Mucosa of rectum (tissue), 2 donors: ENCODE results near the gene RBMY1D.
"Not testable (repeated sequence)": the region's sequence is repeated elsewhere in the genome, so short reads cannot be mapped to it uniquely, and the experiment has no call there.

Experiments used
- H3K27ac ChIP-seq, 2 donors: one replicate each; pipeline ENCODE4 v1.7.0; 2013; ENCODE audit warnings: inconsistent platforms in 2 of 2, low read depth in 2 of 2, low read length in 2 of 2
- H3K27me3 ChIP-seq, 2 donors: one replicate each; pipeline ENCODE4 v1.7.0; 2013; ENCODE audit warnings: low read length in 2 of 2; ENCODE audit not compliant: control insufficient read depth in 2 of 2, insufficient read depth in 2 of 2
- H3K36me3 ChIP-seq, 2 donors: one replicate each; pipeline ENCODE4 v1.7.0; 2013; ENCODE audit warnings: low read length in 2 of 2; ENCODE audit not compliant: control insufficient read depth in 2 of 2, insufficient read depth in 2 of 2
- H3K4me1 ChIP-seq, 2 donors: one replicate each; pipeline ENCODE4 v1.7.0; 2013; ENCODE audit warnings: low read length in 2 of 2, mild to moderate bottlenecking in 1 of 2; ENCODE audit not compliant: control insufficient read depth in 2 of 2, insufficient read depth in 2 of 2
- H3K4me3 ChIP-seq, 2 donors: one replicate each; pipeline ENCODE4 v1.7.0; 2013; ENCODE audit warnings: low read length in 2 of 2
- H3K9ac ChIP-seq, 2 donors: one replicate each; pipeline ENCODE4 v1.7.0; 2013; ENCODE audit warnings: low read length in 2 of 2, low read depth in 1 of 2, mild to moderate bottlenecking in 1 of 2
- H3K9me3 ChIP-seq, 2 donors: one replicate each; pipeline ENCODE4 v1.7.0; 2013; ENCODE audit warnings: low read length in 2 of 2; ENCODE audit not compliant: control insufficient read depth in 2 of 2
- donor health status: healthy.
- donor health status: Normal muscosa, but diverticular disease.

The RBMY1D gene

DNA sequence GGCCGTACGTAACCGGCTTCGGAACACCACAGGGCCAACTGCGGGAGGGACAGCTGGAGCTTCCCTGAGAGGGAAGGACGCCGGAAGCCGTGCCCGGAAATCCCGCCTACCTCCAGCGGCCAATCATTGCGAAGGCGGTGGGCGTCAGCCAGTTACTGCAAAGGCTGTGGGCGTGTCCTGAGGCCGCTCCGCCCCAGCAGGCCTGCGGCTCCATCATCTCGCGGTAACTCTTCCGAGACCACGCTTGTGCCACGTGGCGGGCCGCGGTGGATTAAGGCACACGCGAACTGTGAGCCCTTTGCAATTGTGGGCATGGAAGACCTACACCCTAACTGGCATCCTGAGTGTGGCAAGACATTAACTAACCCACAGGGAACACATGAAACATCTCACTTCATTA lies at the start of gene RBMY1D:
TSS of gene RBMY1D (minus strand) at position 101 of the 400 bp plus-strand sequence. CDS start 2,013 bp downstream, outside the sequence.
- not testable (repeated sequence) for H3K9ac ChIP-seq, H3K4me1 ChIP-seq, H3K4me3 ChIP-seq, H3K27ac ChIP-seq, H3K36me3 ChIP-seq, H3K9me3 ChIP-seq, H3K27me3 ChIP-seq

DNA sequence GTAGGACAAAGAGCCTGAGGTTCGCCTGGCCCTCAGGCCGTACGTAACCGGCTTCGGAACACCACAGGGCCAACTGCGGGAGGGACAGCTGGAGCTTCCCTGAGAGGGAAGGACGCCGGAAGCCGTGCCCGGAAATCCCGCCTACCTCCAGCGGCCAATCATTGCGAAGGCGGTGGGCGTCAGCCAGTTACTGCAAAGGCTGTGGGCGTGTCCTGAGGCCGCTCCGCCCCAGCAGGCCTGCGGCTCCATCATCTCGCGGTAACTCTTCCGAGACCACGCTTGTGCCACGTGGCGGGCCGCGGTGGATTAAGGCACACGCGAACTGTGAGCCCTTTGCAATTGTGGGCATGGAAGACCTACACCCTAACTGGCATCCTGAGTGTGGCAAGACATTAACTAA lies 23.6 kb upstream of the RBMY1D start, which contains the start of gene RBMY1E:
TSS of gene RBMY1E (minus strand) at position 101 of the 400 bp plus-strand sequence. CDS start 1,978 bp downstream, outside the sequence.
- H3K27me3 ChIP-seq, H3K9me3 ChIP-seq, H3K4me1 ChIP-seq, H3K27ac ChIP-seq, H3K36me3 ChIP-seq, H3K9ac ChIP-seq, H3K4me3 ChIP-seq: not testable (repeated sequence)

DNA sequence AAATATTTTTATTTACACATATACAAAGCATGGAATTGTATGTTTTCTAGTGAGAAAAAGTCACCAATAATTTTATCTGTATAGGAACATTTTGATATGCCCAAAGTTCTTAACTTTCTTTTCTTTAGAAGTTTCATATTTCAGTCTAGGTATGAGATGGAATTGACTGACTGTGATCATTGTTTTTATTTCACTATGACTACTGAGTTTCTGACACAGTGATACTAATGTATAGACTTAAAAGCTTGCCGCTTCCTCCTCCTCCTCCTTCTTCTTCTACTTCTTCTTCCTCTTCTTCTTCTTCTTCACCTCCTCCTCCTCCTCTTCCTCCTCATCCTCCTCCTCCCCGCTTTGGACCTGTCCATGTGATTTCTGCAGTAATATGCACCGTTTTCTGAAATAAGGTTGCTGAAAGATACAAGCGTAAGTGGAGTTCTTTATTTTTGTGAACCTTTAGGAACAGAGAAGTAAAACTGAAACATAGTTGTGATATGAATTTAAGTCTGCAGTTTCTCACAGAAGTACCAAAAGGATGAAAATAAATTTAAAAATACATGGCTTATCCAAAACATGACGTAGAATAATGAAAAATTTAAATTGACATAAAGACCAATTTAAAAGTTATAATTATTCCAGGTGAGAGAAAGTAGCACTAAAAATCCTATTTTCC lies 24.8 kb downstream of the RBMY1D start:
- not testable (repeated sequence) for H3K9me3 ChIP-seq, H3K27ac ChIP-seq, H3K4me1 ChIP-seq, H3K9ac ChIP-seq, H3K4me3 ChIP-seq, H3K36me3 ChIP-seq, H3K27me3 ChIP-seq

DNA sequence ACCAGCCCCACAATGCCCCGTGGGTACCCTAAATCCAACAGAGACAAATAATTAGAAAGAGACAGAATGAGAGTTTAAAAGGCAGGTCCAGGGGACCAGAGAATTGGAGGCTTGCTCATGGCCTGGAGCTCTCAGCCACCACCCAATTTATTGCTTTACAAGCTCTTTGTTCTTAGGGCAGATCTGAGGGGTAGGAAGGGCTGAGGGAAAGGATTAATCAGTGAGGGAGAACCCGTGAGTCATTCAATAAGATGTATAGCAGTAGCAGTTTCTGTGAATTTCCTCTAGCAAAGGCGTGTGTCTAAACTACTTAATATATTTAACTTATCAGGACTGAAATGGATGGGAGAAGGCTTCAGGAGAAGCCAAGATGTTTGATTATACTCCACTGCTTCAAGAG lies 48.8 kb downstream of the RBMY1D start:
- Histone ChIP-seq H3K27ac (no peak overlapping the region), H3K36me3 (no peaks in the 10 kb centered on the region), H3K27me3 (no peaks in the 10 kb centered on the region), H3K9ac (no peak overlapping the region), H3K4me1 (no peaks in the 10 kb centered on the region), H3K4me3 (no peak overlapping the region), H3K9me3 (no peaks in the 10 kb centered on the region)

DNA sequence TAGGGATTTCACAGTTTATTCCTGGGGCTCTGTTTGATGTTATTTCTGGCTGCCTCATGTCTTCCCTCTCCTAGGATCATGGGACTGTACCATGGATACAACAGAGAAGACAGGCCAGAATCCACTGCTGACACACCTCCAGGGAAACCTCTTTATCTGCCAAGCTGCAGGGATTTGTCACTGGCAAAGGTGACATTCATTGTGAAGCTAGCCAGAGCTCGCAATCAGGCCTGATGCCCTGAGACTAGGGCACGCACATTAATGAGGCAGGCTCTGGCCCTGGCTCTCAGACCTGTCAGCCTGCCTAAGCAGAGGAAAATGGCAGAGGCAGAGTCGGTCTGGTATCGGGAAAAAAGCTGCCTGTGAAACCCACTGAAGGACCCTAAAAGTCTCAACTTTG lies 52.2 kb downstream of the RBMY1D start:
- Histone ChIP-seq H3K27ac (no peak overlapping the region), H3K4me1 (no peaks in the 10 kb centered on the region), H3K4me3 (no peak overlapping the region), H3K27me3 (no peaks in the 10 kb centered on the region), H3K36me3 (no peaks in the 10 kb centered on the region), H3K9ac (no peak overlapping the region), H3K9me3 (no peaks in the 10 kb centered on the region)

DNA sequence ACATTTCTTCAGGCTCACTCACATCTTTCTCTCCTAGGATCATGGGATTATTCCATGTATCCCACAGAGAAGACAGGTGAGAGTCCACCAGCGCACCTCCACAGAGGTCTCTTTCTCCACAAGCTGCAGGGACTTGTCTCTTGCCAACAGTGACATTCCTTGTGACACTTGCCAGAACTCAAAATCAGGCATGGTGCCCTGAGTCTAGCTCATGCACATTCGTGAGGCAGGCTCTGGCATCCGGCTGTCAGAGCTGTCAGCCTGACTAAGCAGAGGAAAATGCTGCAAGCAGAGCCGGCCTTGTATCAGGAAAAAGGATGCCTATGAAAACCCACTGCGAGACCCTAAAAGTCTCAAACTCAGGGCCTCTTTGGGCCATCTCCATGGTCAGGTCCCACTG lies 54.8 kb downstream of the RBMY1D start:
- H3K9ac ChIP-seq: no peak overlapping the region
- no peaks in the 10 kb centered on the region for H3K4me1 ChIP-seq
- no peaks in the 10 kb centered on the region for H3K36me3 ChIP-seq
- no peaks in the 10 kb centered on the region for H3K9me3 ChIP-seq
- no peak overlapping the region for H3K27ac ChIP-seq
- H3K4me3 ChIP-seq: no peak overlapping the region
- H3K27me3 ChIP-seq: no peaks in the 10 kb centered on the region

DNA sequence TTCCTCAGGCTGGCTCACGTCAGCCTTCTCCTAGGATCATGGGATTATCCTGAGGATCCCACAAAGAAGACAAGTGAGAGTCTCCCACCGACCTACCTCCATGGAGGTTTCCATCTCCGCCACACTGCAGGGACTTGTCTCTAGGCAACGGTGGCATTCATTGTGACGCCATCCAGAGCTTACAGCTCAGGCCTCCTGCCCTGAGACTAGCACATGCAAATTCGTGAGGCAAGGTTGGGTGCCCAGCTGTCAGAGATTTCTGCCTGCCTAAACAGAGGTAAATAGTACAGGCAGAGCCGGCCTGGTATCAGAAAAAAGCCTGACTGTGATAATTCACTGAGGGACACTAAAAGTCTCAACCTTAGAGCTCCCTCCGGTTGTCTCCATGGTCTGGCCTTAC lies 58.0 kb downstream of the RBMY1D start:
- Histone ChIP-seq H3K36me3 (no peaks in the 10 kb centered on the region), H3K27ac (no peak overlapping the region), H3K27me3 (no peaks in the 10 kb centered on the region), H3K4me1 (no peaks in the 10 kb centered on the region), H3K4me3 (no peak overlapping the region), H3K9ac (no peak overlapping the region), H3K9me3 (no peaks in the 10 kb centered on the region)

DNA sequence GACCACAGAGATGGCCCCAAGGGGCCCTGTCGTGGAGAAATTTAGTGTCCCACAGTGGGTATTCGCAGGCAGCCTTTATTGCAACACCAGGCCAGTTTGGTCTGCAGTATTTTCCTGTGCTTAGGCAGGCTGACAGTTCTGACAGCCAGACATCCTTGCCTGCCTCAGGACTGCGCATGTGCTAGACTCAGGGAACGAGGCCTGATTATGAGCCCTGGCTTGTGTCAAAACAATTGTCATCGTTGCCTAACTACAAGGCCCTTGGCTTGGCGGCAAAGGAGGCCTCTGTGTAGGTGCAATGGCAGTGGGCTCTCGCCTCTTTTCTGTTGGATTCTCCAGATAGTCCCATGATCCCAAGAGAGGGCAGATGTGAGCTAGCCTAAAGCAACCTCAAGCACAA lies 59.3 kb downstream of the RBMY1D start:
- Histone ChIP-seq H3K36me3 (no peaks in the 10 kb centered on the region), H3K9me3 (no peaks in the 10 kb centered on the region), H3K27ac (no peak overlapping the region), H3K4me3 (no peak overlapping the region), H3K27me3 (no peaks in the 10 kb centered on the region), H3K9ac (no peak overlapping the region), H3K4me1 (no peaks in the 10 kb centered on the region)
